DMS 273 treated with DMSO at 0.1 percent for 48 hours (cell line): Measurements from ENCODE around the gene CSK.

Experiments
- DNase-seq: peaks from one replicate; lab custom pipeline; 2025; lab: John Stamatoyannopoulos, UW

Gene CSK

DNA sequence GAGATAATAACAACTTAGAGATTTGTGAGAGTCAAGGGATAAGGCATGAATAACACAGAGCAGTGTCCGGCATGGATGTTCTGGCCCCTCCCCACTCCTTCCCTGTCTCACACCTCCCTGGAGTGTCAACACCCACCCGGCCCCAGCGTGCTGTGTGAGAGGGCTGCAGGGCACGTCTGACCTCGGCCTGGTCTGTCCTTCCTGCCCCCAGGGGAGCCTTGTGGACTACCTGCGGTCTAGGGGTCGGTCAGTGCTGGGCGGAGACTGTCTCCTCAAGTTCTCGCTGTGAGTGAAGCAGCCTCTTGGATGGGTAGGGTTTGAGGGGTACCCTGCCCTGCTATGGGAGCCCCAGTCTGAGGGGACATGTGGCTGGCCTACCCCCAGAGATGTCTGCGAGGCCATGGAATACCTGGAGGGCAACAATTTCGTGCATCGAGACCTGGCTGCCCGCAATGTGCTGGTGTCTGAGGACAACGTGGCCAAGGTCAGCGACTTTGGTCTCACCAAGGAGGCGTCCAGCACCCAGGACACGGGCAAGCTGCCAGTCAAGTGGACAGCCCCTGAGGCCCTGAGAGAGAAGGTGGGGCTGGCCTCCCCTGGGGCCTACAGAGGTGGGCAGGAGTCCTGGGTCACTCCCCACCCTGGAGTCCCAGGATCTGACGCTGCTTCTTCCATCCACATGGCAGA lies 19.6 kb downstream of the CSK start:
- DNase-seq = no peak

GRCh38 chr15:74802290-74802689 lies 20.4 kb downstream of the CSK start:
- DNase-seq = no peak

DNA sequence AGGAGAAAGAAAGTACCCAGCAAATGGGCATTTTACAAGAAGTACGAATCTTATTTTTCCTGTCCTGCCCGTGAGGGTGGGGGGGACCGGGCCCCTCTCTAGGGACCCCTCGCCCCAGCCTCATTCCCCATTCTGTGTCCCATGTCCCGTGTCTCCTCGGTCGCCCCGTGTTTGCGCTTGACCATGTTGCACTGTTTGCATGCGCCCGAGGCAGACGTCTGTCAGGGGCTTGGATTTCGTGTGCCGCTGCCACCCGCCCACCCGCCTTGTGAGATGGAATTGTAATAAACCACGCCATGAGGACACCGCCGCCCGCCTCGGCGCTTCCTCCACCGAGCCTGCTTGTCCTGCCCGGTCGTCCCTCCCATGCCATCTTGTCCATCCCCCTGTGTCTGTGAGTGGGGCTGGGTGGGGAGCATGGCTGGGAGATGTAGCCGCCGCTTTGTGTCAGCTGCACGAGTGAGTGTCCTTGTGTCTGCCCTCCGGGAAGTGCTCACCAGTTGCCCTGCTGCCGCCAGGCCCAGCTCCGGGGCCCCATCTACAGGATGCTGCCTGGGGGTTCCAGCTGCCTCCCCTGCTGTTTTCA lies 21.1 kb downstream of the CSK start:
- DNase-seq = no peak

DNA sequence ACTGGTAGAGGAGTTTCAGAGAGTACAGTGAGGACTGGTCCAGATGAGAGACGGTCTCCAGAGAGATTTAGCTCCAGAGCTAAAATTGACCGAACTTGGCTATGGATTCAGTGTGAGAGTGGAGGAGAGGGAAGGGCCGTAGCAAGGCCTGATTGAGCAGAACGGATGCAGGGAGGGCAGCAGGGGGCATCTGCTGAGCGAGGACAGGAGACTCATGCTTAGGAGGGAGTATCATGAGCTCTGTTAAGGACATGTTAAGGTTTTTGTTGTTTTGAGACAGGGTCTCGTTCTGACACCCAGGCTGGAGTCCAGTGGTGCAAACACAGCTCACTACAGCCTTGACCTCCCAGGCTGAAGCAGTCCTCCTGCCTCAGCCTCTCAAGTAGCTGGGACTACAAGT lies 23.1 kb downstream of the CSK start:
- DNase-seq = no peak

DNA sequence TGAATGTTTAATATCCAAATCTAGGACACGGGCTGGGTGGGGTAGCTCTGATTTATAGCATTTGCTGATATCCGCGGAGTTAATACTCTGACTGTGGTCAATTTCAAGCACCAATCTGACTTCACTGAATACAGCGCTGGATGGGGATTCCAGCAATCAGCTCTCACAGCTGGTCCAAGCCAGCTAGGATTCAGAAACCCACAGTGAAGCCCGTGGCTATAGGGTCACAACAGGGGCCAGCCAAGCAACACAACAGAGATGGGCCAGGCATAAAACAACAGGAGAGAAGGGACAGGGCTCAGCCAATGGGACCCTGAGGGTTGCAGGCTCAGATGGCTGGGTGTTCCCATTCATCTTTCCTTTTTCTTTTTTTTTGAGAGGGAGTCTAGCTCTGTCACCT lies 25.4 kb downstream of the CSK start:
- no peak for DNase-seq

DNA sequence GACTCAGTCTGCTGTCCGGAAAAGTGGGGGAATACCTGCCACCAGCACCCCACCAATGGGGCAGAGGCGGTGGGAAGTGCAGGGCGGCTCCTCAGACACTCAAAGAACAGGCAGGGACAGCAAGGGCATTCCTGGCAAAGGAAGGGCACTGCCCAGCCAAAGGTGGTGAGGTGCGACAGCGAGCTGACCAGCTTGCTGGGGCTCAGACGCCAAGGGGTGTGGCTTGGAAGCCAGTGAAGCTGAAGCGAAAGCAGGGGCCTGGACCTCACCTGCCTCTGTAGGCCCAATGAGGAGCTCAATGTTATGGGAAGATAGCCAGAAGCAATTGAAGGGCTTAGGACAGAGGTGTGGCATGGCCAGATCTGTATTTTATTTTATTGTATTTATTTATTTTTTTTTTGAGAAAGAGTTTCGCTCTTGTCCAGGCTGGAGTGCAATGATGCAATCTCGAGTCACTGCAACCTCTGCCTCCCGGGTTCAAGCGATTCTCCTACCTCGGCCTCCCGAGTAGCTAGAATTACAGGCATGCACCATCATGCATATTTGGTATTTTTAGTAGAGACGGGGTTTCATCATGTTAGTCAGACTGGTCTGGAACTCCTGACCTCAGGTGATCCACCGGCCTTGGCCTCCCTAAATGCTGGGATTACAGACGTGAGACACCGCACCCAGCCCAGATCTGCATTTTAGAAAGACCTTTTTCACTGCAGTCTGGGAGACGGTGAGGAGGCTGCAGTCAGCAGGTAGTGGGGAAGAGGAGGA lies 26.4 kb downstream of the CSK start:
- DNase-seq = no peak

- no peak for DNase-seq
Observed at GRCh38 chr15:74808840-74809229, 27.0 kb downstream of the CSK start.

- no peak for DNase-seq
Observed at GRCh38 chr15:74809242-74809641, 27.4 kb downstream of the CSK start.

- DNase-seq = no peak
Observed at GRCh38 chr15:74809956-74810355, 28.1 kb downstream of the CSK start.

GRCh38 chr15:74812533-74812932 lies 30.7 kb downstream of the CSK start, which contains the start of gene LMAN1L:
TSS of gene LMAN1L (plus strand) at chr15:74812835. CDS start at chr15:74812855, 20 bp downstream.
- DNase-seq = no peak

DNA sequence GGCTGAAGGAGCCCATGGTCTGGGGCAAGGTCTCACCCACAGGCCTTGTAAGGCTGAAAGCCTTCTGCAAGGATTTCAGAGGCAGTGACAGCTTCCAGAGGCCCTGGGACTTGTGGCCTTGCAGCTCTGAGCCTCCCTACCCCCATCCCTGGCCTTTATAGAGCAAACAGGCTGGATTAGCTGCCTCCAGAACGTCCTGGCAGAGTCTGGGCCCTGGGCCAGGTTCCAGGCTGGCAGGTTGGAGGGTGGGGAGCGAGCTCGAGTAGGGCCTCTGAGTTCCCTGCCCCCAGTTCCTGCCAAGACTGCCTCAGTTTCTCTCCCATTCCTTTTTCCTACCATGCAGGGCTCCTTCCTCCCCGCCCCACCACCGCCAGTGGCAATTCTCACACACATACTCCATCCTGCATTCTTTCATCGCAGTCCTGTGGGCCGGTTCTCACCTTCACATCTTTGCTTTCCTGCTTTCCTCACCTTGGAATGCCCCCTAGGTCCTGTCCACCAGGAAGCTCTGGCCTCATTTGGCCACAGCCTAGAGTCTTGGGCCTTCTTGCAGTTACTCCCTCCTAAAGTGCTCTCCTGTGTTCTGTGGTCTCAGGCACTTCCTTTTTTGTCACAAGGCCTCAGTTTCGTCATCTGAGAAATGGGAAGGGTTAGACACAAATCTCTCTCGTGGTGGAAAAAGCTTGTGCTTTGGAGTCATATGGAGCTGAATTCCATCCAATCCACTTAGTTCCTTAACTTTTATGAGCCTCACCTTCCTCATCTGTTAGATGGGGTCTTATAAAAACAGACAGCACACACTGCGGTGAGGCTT lies 33.4 kb downstream of the CSK start:
- peak; percentile 10 for DNase-seq

DNA sequence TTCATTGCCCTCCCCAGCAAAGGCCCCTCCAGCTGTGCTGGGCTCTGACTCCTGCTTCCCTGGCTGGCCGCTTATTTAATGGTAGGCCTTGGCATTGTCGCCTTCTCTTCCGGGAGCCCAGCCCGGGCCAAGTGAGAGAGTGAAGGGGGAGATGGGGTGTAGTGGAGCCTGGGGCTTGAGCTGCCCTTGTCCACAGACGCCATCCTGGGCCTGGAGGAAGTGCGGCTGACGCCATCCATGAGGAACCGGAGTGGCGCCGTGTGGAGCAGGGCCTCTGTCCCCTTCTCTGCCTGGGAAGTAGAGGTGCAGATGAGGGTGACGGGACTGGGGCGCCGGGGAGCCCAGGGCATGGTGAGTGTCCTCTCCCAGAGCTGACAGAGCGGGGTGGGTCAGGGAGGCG lies 34.1 kb downstream of the CSK start:
- no peak for DNase-seq

GRCh38 chr15:74816624-74817369 lies 34.9 kb downstream of the CSK start:
- DNase-seq = no peak

GRCh38 chr15:74817370-74817737 lies 35.5 kb downstream of the CSK start:
- DNase-seq = no peak

- DNase-seq = no peak
Observed at GRCh38 chr15:74820056-74820455, 38.2 kb downstream of the CSK start.

DNA sequence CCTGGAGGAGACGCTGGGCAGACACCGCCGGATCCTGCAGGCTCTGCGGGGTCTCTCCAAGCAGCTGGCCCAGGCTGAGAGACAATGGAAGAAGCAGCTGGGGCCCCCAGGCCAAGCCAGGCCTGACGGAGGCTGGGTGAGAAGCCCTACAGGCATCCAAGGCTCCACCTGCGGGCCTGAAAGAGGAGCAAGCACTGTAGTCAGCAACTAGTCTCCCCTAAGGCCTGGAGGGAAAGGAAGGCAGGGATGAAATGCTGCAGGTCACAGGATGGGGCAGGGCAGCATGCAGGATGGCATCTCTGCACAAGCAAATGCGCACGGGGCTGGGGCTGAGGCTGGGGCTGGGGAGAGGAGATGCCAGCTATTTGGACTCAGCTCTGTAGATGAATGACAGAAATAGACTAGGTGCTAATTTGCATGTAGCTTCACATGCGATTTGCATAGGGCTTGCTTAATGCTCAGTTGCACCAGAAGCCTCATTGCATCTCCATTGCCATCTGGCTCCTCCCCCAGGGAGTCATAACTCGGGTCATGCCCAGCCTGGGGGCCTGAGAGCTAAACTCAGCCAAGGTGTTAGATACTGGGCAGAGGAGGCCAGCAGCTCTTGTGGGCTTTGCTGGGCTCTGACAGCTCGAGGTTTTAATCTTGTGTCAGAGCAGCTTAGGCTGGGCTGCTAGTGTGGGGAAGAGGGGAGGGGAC lies 39.4 kb downstream of the CSK start:
- peak; percentile 29 for DNase-seq

DNA sequence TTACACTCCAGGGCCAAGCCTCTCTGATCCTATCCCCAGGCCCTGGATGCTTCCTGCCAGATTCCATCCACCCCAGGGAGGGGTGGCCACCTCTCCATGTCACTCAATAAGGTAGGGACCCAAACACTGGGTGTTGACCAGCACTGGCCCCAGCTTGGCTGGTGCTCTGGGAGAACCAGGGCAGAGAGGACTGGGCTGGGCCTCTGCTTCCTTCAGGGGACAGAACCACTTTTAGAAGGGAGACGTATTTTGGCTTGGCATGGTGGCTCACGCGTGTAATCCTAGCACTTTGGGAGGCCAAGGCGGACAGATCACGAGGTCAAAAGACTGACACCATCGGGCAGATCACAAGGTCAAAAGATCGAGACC lies 39.9 kb downstream of the CSK start:
- DNase-seq = no peak

DNA sequence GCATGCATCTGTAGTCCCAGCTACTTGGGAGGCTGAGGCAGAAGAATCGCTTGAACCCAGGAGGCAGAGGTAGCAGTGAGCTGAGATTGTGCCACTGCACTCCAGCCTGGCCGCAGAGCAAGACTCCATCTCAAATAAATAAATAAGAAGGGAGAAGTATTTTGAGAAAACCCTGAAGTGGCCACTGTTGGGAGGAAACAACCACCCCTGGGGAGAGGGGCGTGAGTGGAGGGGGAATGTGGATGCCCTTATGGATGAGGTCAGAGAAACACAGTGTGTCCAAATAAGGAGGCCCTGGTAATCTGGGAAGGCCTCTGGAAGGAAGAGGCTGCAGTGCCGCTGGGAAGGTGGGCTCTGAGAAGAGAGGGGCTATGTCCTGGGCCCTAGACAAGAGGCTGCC lies 40.4 kb downstream of the CSK start:
- no peak for DNase-seq

DNA sequence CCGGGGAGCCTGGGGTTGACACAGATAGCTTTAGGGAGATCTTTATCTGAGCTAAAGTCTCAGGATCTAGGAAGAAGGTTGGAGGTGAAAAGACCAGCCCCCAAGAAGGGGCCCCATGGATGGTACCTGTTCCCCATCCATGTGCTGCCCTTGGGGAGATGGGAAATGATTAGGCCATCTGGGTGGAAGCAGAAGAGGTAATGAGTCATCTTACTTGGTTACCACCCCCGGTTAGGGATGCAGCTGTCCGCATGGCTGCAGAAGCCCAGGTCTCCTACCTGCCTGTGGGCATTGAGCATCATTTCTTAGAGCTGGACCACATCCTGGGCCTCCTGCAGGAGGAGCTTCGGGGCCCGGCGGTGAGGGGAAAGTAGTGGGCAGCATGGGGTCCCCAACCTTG lies 41.4 kb downstream of the CSK start:
- no peak for DNase-seq

DNA sequence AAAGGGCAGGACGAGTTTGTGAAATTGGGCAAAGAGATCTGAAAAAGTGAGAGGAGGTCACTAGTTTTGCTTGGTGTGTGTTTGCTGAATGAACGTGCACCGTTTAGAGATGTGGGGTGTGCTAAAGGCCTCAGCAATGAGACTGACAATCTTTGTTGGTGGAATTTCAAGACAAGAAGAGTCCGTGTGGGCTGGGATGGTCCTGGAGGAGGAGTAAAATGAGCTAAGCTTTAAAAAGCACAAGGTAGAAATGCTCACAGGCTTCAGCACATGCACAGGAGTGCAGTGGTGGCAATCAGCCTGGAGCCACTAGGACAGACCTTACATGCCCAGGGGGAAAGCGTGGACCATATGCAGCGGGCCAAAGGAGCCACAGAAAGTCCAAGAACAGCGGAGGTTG lies 43.1 kb downstream of the CSK start:
- DNase-seq = no peak

DNA sequence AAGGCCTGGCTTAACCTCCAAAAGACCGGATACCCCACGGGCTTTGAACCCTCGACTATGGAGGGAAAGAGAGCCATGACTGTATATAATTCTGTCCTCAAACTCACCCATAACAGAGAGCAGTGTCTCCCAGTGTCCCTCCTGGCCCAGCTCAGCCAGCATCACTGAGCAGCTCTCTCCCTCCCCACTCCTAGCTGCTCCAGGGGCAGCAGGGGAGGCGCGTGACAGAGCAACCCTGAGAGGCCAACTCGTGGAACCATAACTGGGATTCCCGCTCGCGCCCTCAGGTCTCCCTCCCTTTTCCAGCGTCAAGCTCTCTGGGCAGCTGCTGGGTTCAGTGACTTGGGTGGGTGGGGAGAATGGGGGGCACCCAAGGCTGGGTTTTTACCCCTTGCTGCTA lies 44.0 kb downstream of the CSK start:
- no peak for DNase-seq
